H9 (cell line): Measurements from ENCODE around the gene ZNF212. TPM values are rescaled to one million over a fixed set of nuclear protein-coding genes. Genes with fewer than 3 reads are reported as not detected.

ENCODE experiments used
- DNase-seq: peaks from one replicate; pipeline ENCODE4 v3.0.0-alpha.2; 2017
- H2AFZ ChIP-seq: one replicate; pipeline ENCODE4 v1.6.1; 2013; ENCODE audit warnings: mild to moderate bottlenecking, low read length, control low read depth, moderate library complexity
- H2AK5ac ChIP-seq: 2 replicates; pipeline ENCODE4 v1.6.1; 2013; ENCODE audit warnings: low read length, control low read depth, mixed read lengths; ENCODE audit not compliant: insufficient read length
- H2BK120ac ChIP-seq: one replicate; pipeline ENCODE4 v1.6.1; 2013; ENCODE audit warnings: low read depth, mild to moderate bottlenecking, low read length, control low read depth, inconsistent platforms; ENCODE audit not compliant: poor library complexity, severe bottlenecking
- H2BK12ac ChIP-seq: 2 replicates; pipeline ENCODE4 v1.6.1; 2013; ENCODE audit warnings: low read length, control low read depth, mixed read lengths, low read depth; ENCODE audit not compliant: insufficient read length
- H2BK15ac ChIP-seq: 2 replicates; pipeline ENCODE4 v1.6.1; 2013; ENCODE audit warnings: low read depth, low read length, control low read depth
- H2BK20ac ChIP-seq: one replicate; pipeline ENCODE4 v1.6.1; 2013; ENCODE audit warnings: low read depth, mild to moderate bottlenecking, low read length, control low read depth, inconsistent platforms; ENCODE audit not compliant: poor library complexity, severe bottlenecking
- H2BK5ac ChIP-seq: 2 replicates; pipeline ENCODE4 v1.6.1; 2013; ENCODE audit warnings: low read length, control low read depth, mixed read lengths; ENCODE audit not compliant: insufficient read length
- H3K14ac ChIP-seq: 2 replicates; pipeline ENCODE4 v1.6.1; 2013; ENCODE audit warnings: low read length, control low read depth; ENCODE audit not compliant: insufficient read depth
- H3K18ac ChIP-seq: 2 replicates; pipeline ENCODE4 v1.6.1; 2013; ENCODE audit warnings: low read depth, mild to moderate bottlenecking, mixed read lengths, low read length, control low read depth; ENCODE audit not compliant: insufficient read length
- H3K23ac ChIP-seq: 2 replicates; pipeline ENCODE4 v1.6.1; 2013; ENCODE audit warnings: low read length, control low read depth, mixed read lengths, low read depth; ENCODE audit not compliant: insufficient read length
- H3K23me2 ChIP-seq: 2 replicates; pipeline ENCODE4 v1.6.1; 2013; ENCODE audit warnings: low read depth, mild to moderate bottlenecking, mixed read lengths, low read length, control low read depth; ENCODE audit not compliant: insufficient read length, poor library complexity, severe bottlenecking
- H3K27ac ChIP-seq: 2 replicates; pipeline ENCODE4 v1.5.1; 2013; ENCODE audit warnings: low read length, control low read depth, mixed read lengths, low read depth; ENCODE audit not compliant: insufficient read length
- H3K27me3 ChIP-seq: 2 replicates; pipeline ENCODE4 v1.6.1; 2013; ENCODE audit warnings: low read length, control low read depth, inconsistent platforms; ENCODE audit not compliant: insufficient read depth
- H3K4ac ChIP-seq: 2 replicates; pipeline ENCODE4 v1.6.1; 2013; ENCODE audit warnings: low read depth, mild to moderate bottlenecking, control low read depth, inconsistent platforms, low read length, moderate library complexity
- H3K4me1 ChIP-seq: 2 replicates; pipeline ENCODE4 v1.6.1; 2013; ENCODE audit warnings: low read length, control low read depth, inconsistent platforms; ENCODE audit not compliant: insufficient read depth
- H3K4me2 ChIP-seq: 2 replicates; pipeline ENCODE4 v1.6.1; 2013; ENCODE audit warnings: low read length, control low read depth, mixed read lengths; ENCODE audit not compliant: insufficient read length, insufficient read depth
- H3K56ac ChIP-seq: 2 replicates; pipeline ENCODE4 v1.6.1; 2013; ENCODE audit warnings: low read depth, mild to moderate bottlenecking, mixed read lengths, low read length, control low read depth; ENCODE audit not compliant: insufficient read length
- H3K79me1 ChIP-seq: 2 replicates; pipeline ENCODE4 v1.6.1; 2013; ENCODE audit warnings: low read depth, mild to moderate bottlenecking, moderate library complexity, low read length, control low read depth, inconsistent platforms; ENCODE audit not compliant: insufficient read depth, poor library complexity, severe bottlenecking
- H3K79me2 ChIP-seq: 2 replicates; pipeline ENCODE4 v1.6.1; 2013; ENCODE audit warnings: low read length, control low read depth, inconsistent platforms; ENCODE audit not compliant: insufficient read depth
- H3K9ac ChIP-seq: 2 replicates; pipeline ENCODE4 v1.6.1; 2013; ENCODE audit warnings: low read length, control low read depth, mixed read lengths; ENCODE audit not compliant: insufficient read length; ENCODE audit errors: extremely low read depth
- H3K9me3 ChIP-seq: one replicate; pipeline ENCODE4 v1.6.1; 2013; ENCODE audit warnings: low read depth, low read length, inconsistent platforms; ENCODE audit not compliant: control insufficient read depth
- H3T11ph ChIP-seq: one replicate; pipeline ENCODE4 v1.6.1; 2013; ENCODE audit warnings: mild to moderate bottlenecking, low read length, control low read depth, inconsistent platforms
- H4K20me1 ChIP-seq: one replicate; pipeline ENCODE4 v1.6.1; 2013; ENCODE audit not compliant: control insufficient read depth, insufficient read length, insufficient read depth
- H4K5ac ChIP-seq: 2 replicates; pipeline ENCODE4 v1.6.1; 2013; ENCODE audit warnings: low read depth, mild to moderate bottlenecking, mixed read lengths, low read length, control low read depth; ENCODE audit not compliant: insufficient read length
- H4K8ac ChIP-seq: replicated peaks from 2 replicates; pipeline ENCODE4 v1.6.1; 2013; ENCODE audit warnings: low read length, control low read depth, mixed read lengths, low read depth; ENCODE audit not compliant: insufficient read length
- H4K91ac ChIP-seq: 2 replicates; pipeline ENCODE4 v1.6.1; 2013; ENCODE audit warnings: low read depth, mild to moderate bottlenecking, moderate library complexity, mixed read lengths, low read length, control low read depth; ENCODE audit not compliant: insufficient read length
- H3K27ac Mint-ChIP-seq, 3 experiments: 2 replicates in 2 of 3; 3 replicates in 1 of 3; pipeline ENCODE4 v1.8.0; 2020 to 2021; ENCODE audit warnings: mixed read lengths in 3 of 3, mild to moderate bottlenecking in 1 of 3, moderate library complexity in 1 of 3
- H3K27me3 Mint-ChIP-seq: 2 replicates; pipeline ENCODE4 v1.8.0; 2021; ENCODE audit warnings: low read depth, mild to moderate bottlenecking, moderate library complexity, mixed read lengths
- H3K36me3 Mint-ChIP-seq, 3 experiments: 2 replicates in 2 of 3; 3 replicates in 1 of 3; pipeline ENCODE4 v1.8.0; 2020 to 2021; ENCODE audit warnings: low read depth in 3 of 3, mixed read lengths in 3 of 3; ENCODE audit not compliant: insufficient read depth in 1 of 3
- H3K4me1 Mint-ChIP-seq, 2 experiments: 2 replicates each; pipeline ENCODE4 v1.8.0; 2020; ENCODE audit warnings: mixed read lengths in 2 of 2
- H3K4me3 Mint-ChIP-seq, 2 experiments: 2 replicates in 1 of 2; 3 replicates in 1 of 2; pipeline ENCODE4 v1.8.0; 2020 to 2021; ENCODE audit warnings: mild to moderate bottlenecking in 2 of 2, mixed read lengths in 2 of 2, moderate library complexity in 1 of 2
- H3K9me3 Mint-ChIP-seq, 2 experiments: 2 replicates in 1 of 2; 3 replicates in 1 of 2; pipeline ENCODE4 v1.8.0; 2020; ENCODE audit warnings: mild to moderate bottlenecking in 2 of 2, mixed read lengths in 2 of 2, moderate library complexity in 1 of 2
- WGBS: extraction: QIAGEN DNeasy Blood & Tissue Kit; methylation state at CpG from one replicate; pipeline ENCODE4 v1.1.7; 2013; ENCODE audit warnings: missing lambda C conversion rate, low lambda C conversion rate, mixed read lengths; ENCODE audit not compliant: insufficient read length; ENCODE audit errors: extremely low coverage; 5-methylcytosine and 5-hydroxymethylcytosine counted together
- total RNA-seq: library from RNA; stranded (reverse); gene quantifications from 2 replicates; pipeline ENCODE4 v1.2.1, GENCODE V29; 2021
- TF ChIP-seq, protein P1 (sequence below): fragments of 200-600 bp; sonication (generic); conservative IDR thresholded peaks from 3 replicates; pipeline ENCODE4 v1.8.0; 2021; ENCODE audit warnings: antibody characterized with exemption, mild to moderate bottlenecking

ZNF212 gene
- total RNA-seq, 1 experiment from 2014 or later: 21.1 TPM

DNA sequence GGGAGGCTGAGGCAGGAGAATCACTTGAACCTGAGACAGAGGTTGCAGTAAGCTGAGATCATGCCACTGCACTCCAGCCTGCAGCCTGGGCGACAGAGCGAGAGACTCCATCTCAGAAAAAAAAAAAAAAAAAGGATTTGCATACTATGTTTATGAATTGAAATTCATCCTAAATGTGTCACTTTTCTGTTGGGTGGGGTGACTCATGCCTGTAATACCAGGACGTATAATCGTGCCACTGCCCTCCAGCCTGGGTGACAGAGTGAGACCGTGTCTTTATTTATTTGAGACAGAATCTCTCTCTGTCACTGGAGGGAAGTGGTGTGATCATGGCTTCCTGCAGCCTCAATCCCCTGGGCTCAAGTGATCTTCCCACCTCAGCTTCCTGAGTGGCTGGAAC lies 5.8 kb downstream of the ZNF212 start:
- Mint-ChIP-seq H3K4me3 (no peak overlapping the region), H3K36me3 (peaks cover 8 to 12% (median 12%) of the 10 kb centered on the region in 3 experiments; a peak in 6 of 7 replicates), H3K27ac (no peak overlapping the region), H3K9me3 (peaks cover 7 to 9% of the 10 kb centered on the region in 2 experiments; a peak in 4 of 5 replicates), H3K27me3 (no peaks in the 10 kb centered on the region), H3K4me1 (peaks cover 6 to 7% of the 10 kb centered on the region in 2 experiments)
- Histone ChIP-seq H3K9me3 (no peaks in the 10 kb centered on the region), H4K20me1 (no peaks in the 10 kb centered on the region), H3K9ac (no peak overlapping the region), H3K56ac (no peak overlapping the region), H2BK12ac (no peak overlapping the region), H4K91ac (no peak overlapping the region), H3K23me2 (no peaks in the 10 kb centered on the region), H4K5ac (no peak overlapping the region), H3T11ph (no peak overlapping the region), H3K27ac (no peak overlapping the region), H3K4me1 (no peaks in the 10 kb centered on the region; the same call in 1 of the 2 replicates), H2AK5ac (no peak overlapping the region), H2AFZ (no peak overlapping the region), H3K79me2 (peaks cover 7% of the 10 kb centered on the region; the same call in 1 of the 2 replicates), H3K4me2 (no peak overlapping the region), H3K23ac (no peak overlapping the region), H4K8ac (no peak overlapping the region), H3K79me1 (peaks cover 12% of the 10 kb centered on the region), H3K4ac (no peak overlapping the region), H2BK20ac (no peak overlapping the region), H3K14ac (no peak overlapping the region), H3K18ac (no peak overlapping the region), H2BK5ac (no peak overlapping the region), H2BK15ac (no peak overlapping the region), H3K27me3 (no peaks in the 10 kb centered on the region), H2BK120ac (no peak overlapping the region)
- DNase-seq: no peak
- WGBS: no CpG with 5 or more reads among the region's 5 CpGs
- TF ChIP-seq, protein P1, sequence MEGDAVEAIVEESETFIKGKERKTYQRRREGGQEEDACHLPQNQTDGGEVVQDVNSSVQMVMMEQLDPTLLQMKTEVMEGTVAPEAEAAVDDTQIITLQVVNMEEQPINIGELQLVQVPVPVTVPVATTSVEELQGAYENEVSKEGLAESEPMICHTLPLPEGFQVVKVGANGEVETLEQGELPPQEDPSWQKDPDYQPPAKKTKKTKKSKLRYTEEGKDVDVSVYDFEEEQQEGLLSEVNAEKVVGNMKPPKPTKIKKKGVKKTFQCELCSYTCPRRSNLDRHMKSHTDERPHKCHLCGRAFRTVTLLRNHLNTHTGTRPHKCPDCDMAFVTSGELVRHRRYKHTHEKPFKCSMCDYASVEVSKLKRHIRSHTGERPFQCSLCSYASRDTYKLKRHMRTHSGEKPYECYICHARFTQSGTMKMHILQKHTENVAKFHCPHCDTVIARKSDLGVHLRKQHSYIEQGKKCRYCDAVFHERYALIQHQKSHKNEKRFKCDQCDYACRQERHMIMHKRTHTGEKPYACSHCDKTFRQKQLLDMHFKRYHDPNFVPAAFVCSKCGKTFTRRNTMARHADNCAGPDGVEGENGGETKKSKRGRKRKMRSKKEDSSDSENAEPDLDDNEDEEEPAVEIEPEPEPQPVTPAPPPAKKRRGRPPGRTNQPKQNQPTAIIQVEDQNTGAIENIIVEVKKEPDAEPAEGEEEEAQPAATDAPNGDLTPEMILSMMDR: no peak
